DND-41 (cell line): ENCODE data around the gene RSPH6A.
A peak's percentile ranks its signal among the peaks of the same experiment; 100 is the strongest.

Experiments
- ATAC-seq: fragments of 200-7000 bp; cut with Tn5 transposase; 3 replicates; pipeline ENCODE4 v1.9.1; 2021; ENCODE audit warnings: low read depth; ENCODE audit not compliant: insufficient read depth
- DNase-seq: peaks from one replicate; pipeline ENCODE4 v3.0.0-alpha.2; 2020
- H2AFZ ChIP-seq: 2 replicates; pipeline ENCODE4 v1.6.0; 2012; ENCODE audit warnings: low read depth, low read length
- H3K27ac ChIP-seq: 2 replicates; pipeline ENCODE4 v1.5.1; 2012; ENCODE audit warnings: low read length, inconsistent platforms
- H3K27me3 ChIP-seq: fragments of 200-600 bp; sonication (generic); 2 replicates; pipeline ENCODE4 v1.6.0; 2012; ENCODE audit warnings: low read length, mild to moderate bottlenecking, inconsistent platforms; ENCODE audit not compliant: insufficient read depth, poor library complexity
- H3K36me3 ChIP-seq: 2 replicates; pipeline ENCODE4 v1.5.1; 2012; ENCODE audit warnings: low read length, inconsistent platforms; ENCODE audit not compliant: insufficient read depth
- H3K4me1 ChIP-seq: 2 replicates; pipeline ENCODE4 v1.5.1; 2012; ENCODE audit warnings: mild to moderate bottlenecking, low read length; ENCODE audit not compliant: insufficient read depth
- H3K4me2 ChIP-seq: 2 replicates; pipeline ENCODE4 v1.6.0; 2012; ENCODE audit warnings: mild to moderate bottlenecking, moderate library complexity, low read length, inconsistent platforms; ENCODE audit not compliant: insufficient read depth
- H3K4me3 ChIP-seq, 2 experiments: fragments of 200-600 bp in 1 of 2; shearing (Covaris generic) in 1 of 2; 2 replicates each; pipeline ENCODE4 v1.5.1; 2012 to 2016; ENCODE audit warnings: inconsistent platforms in 2 of 2, low read length in 2 of 2, mild to moderate bottlenecking in 2 of 2, low read depth in 1 of 2, moderate library complexity in 1 of 2
- H3K79me2 ChIP-seq: 2 replicates; pipeline ENCODE4 v1.6.0; 2012; ENCODE audit warnings: low read length, inconsistent platforms; ENCODE audit not compliant: insufficient read depth
- H3K9ac ChIP-seq: 2 replicates; pipeline ENCODE4 v1.6.0; 2012; ENCODE audit warnings: low read depth, mild to moderate bottlenecking, inconsistent platforms, low read length, moderate library complexity
- H3K9me3 ChIP-seq: 2 replicates; pipeline ENCODE4 v1.5.1; 2012; ENCODE audit warnings: low read length, moderate library complexity, mild to moderate bottlenecking, inconsistent platforms; ENCODE audit not compliant: insufficient read depth, severe bottlenecking
- H4K20me1 ChIP-seq: 2 replicates; pipeline ENCODE4 v1.6.0; 2012; ENCODE audit warnings: low read length; ENCODE audit not compliant: insufficient read depth
- EZH2 ChIP-seq: IDR thresholded peaks from 3 replicates; pipeline ENCODE4 v1.6.1; 2012; ENCODE audit warnings: borderline replicate concordance, low read depth, mild to moderate bottlenecking, moderate library complexity, low read length, inconsistent platforms; ENCODE audit not compliant: severe bottlenecking
- TF ChIP-seq, protein P1 (sequence below): IDR thresholded peaks from 2 replicates; pipeline ENCODE4 v1.5.1; 2012; ENCODE audit warnings: borderline replicate concordance, low read length, moderate library complexity, mild to moderate bottlenecking; ENCODE audit not compliant: poor library complexity, severe bottlenecking; ENCODE audit errors: extremely low read depth

RSPH6A gene

DNA sequence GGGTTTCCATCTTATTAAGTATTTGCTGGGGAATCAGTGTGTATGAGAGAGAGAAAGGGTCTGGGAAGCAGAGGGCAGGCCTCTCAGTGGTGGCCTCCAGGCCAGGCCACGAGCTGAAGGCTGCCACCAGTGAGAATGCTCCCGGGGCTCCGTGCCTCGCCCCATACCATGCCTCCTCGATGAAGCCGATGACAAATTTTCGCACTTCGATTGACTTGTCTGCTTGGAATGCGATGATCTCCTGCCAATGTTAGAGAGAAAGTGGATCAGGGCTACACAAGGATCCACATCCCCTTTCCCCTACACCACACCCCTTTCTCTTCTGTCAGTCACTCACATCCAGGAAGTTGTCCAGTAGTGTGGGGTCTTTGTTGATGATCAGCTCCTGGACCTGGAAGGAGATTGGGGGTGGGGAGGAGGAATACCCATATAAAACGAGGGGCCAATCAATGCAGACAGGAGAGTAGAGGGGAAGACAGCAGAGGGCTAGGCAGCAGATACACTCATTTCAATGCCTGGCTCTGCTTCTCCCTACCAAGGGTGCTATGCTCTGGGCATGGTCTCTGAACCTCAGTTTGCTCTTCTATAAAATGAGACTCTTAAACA is 37.1 kb upstream of the RSPH6A start:
- H3K4me2 ChIP-seq: no peak overlapping the region
- H3K4me1 ChIP-seq: no peaks in the 10 kb centered on the region
- H3K9me3 ChIP-seq: no peaks in the 10 kb centered on the region
- DNase-seq (no peak), ATAC-seq (no peak)
- H4K20me1 ChIP-seq: peaks cover 17% of the 10 kb centered on the region
- H3K79me2 ChIP-seq: peaks cover 21% of the 10 kb centered on the region
- TF ChIP-seq, protein P1, sequence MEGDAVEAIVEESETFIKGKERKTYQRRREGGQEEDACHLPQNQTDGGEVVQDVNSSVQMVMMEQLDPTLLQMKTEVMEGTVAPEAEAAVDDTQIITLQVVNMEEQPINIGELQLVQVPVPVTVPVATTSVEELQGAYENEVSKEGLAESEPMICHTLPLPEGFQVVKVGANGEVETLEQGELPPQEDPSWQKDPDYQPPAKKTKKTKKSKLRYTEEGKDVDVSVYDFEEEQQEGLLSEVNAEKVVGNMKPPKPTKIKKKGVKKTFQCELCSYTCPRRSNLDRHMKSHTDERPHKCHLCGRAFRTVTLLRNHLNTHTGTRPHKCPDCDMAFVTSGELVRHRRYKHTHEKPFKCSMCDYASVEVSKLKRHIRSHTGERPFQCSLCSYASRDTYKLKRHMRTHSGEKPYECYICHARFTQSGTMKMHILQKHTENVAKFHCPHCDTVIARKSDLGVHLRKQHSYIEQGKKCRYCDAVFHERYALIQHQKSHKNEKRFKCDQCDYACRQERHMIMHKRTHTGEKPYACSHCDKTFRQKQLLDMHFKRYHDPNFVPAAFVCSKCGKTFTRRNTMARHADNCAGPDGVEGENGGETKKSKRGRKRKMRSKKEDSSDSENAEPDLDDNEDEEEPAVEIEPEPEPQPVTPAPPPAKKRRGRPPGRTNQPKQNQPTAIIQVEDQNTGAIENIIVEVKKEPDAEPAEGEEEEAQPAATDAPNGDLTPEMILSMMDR: no peak
- no peak for TF ChIP-seq EZH2
- H3K27ac ChIP-seq: no peak overlapping the region
- H3K4me3 ChIP-seq: no peak overlapping the region
- no peak overlapping the region for H3K9ac ChIP-seq
- H3K36me3 ChIP-seq: peaks cover 88% of the 10 kb centered on the region
- H2AFZ ChIP-seq: no peak overlapping the region
- H3K27me3 ChIP-seq: no peaks in the 10 kb centered on the region

DNA sequence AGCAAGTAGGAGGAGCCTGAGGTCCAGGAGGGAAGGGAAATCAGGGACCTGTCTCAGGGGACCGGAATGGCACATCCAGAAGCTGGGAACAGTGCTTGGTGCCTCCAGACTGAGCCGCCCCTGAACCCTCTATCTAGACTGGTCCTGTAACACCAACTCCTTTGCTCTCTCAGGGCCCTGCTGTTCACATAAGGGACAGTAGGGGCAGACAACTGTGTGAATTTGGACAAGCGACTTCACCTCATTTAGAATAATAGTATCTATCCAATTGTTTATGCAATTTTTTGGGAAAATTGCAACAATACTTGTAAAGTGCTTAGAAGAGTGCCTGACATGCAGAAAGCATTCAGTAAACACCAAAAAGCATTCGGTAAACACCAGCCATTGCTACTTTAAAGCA is 33.8 kb upstream of the RSPH6A start:
- ATAC-seq (peak; percentile 69; the same call in 2 of the 3 replicates), DNase-seq (no peak)
- no peaks in the 10 kb centered on the region for H3K9me3 ChIP-seq
- TF ChIP-seq, protein P1: peak; percentile 52
- no peak for TF ChIP-seq EZH2
- peaks cover 12% of the 10 kb centered on the region for H4K20me1 ChIP-seq
- no peak overlapping the region for H3K27ac ChIP-seq
- H3K79me2 ChIP-seq: no peaks in the 10 kb centered on the region
- no peak overlapping the region for H3K4me3 ChIP-seq
- H3K27me3 ChIP-seq: no peaks in the 10 kb centered on the region
- H3K4me1 ChIP-seq: no peaks in the 10 kb centered on the region
- H3K4me2 ChIP-seq: no peak overlapping the region
- no peak overlapping the region for H3K9ac ChIP-seq
- peaks cover 97% of the 10 kb centered on the region for H3K36me3 ChIP-seq
- H2AFZ ChIP-seq: no peak overlapping the region

DNA sequence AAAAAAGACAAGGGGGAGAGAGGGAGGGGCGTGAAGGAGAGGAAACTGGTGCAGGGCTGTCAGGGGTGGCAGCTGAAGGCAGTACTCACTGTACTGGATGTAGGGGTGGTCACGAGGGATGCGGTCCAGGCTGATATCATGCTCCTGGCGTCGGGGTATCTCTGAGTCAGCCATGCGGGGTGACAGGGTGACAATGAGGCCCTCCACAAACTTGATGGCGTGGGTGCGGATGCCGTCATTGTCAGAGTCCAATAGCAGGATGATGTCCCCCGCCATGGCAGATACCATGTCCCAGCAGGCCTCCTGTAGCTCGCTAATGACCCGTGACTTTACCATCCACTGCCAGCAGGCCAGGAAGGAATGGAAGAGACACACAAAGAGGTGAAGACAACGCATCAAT is 32.6 kb upstream of the RSPH6A start:
- H3K36me3 ChIP-seq: peaks cover 97% of the 10 kb centered on the region
- H3K9me3 ChIP-seq: no peaks in the 10 kb centered on the region
- H3K79me2 ChIP-seq: no peaks in the 10 kb centered on the region
- H3K27me3 ChIP-seq: no peaks in the 10 kb centered on the region
- H3K4me3 ChIP-seq: no peak overlapping the region
- no peaks in the 10 kb centered on the region for H3K4me1 ChIP-seq
- no peak overlapping the region for H2AFZ ChIP-seq
- peaks cover 8% of the 10 kb centered on the region; the same call in 1 of the 2 replicates for H4K20me1 ChIP-seq
- H3K4me2 ChIP-seq: no peak overlapping the region
- ATAC-seq (no peak), DNase-seq (no peak)
- H3K9ac ChIP-seq: no peak overlapping the region
- H3K27ac ChIP-seq: no peak overlapping the region
- TF ChIP-seq EZH2: no peak
- TF ChIP-seq, protein P1: no peak

DNA sequence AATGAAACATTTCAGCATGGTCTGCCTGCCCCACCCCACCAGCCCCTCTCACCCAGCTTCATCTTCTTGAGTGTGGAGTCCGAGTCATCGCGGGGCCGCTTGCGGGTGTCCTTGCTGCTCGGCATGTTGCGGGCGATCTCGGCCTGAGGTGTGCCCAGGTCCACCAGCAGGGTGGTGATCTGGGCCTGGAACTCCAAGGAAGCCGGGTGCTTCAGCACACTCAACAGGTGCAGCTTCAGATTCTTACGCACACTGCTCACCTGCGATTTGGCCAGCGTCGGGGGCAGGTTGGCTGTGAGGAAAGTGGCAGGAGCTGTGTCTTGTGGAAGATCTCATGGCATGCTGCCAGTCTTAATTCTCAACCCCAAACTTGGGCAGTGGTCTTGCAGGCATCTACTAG is 27.1 kb upstream of the RSPH6A start:
- Histone ChIP-seq H3K79me2 (0 out of 2 replicates have a peak, but pooled peaks cover 2% of the 10 kb centered on the region), H3K4me2 (no peak overlapping the region), H3K9me3 (no peaks in the 10 kb centered on the region), H3K4me3 (no peak overlapping the region), H3K36me3 (peaks cover 97% of the 10 kb centered on the region), H4K20me1 (peaks cover 5% of the 10 kb centered on the region), H3K27ac (no peak overlapping the region), H2AFZ (no peak overlapping the region), H3K9ac (no peak overlapping the region), H3K27me3 (no peaks in the 10 kb centered on the region), H3K4me1 (no peaks in the 10 kb centered on the region)
- TF ChIP-seq, protein P1: no peak
- TF ChIP-seq EZH2: no peak
- DNase-seq (no peak), ATAC-seq (no peak)
